MV-4-11 (cell line): ENCODE results near the gene PTPRN.

ENCODE experiments used
- DNase-seq: peaks from one replicate; lab custom pipeline; 2025; lab: John Stamatoyannopoulos, UW

The PTPRN gene

DNA sequence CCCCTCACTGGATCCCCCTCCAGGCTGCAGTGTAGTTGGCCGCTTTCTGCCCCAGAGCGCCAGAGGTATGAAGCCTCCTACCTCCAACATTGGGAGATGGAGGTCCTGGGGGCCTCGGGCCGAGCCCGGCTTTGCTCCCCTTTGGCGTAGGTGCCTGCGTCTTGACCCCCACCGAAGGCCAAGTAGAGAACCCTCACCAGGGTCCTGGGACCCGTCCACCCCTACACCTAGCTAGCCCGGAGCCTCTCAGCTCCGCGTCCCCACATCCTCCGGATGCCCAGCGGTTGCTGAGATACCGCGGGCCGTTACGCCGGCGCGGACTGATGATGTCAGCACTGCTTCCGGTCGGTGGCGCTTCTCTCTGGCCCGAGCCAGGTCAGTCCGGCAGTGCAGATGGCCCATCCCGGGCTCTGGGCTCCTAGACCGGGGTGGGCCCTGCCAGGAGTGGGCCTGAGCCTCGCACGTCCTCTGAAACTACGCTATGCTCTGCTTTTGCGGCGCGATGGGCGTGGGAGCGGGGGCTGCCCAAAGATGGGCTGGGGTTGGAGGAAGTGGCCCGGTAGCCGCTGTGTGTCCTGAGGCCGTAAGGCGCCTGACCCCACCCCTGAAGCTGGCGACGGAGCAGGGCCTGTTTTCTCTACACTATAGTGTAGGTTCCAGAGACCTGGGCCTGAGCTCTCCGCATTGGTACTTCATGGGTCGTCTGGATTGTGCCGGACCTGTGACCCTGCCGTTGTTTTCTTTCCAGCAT is 63.9 kb downstream of the PTPRN start, which contains the start of the genes GLB1L and STK16:
Gene GLB1L (minus strand): TSS at position 297 of the 751 bp plus-strand sequence. CDS start 1,871 bp downstream, outside the sequence.
Gene STK16 (plus strand): TSS at position 332 of the 751 bp plus-strand sequence. CDS start 521 bp downstream, outside the sequence.
- peak; percentile 87 for DNase-seq

DNA sequence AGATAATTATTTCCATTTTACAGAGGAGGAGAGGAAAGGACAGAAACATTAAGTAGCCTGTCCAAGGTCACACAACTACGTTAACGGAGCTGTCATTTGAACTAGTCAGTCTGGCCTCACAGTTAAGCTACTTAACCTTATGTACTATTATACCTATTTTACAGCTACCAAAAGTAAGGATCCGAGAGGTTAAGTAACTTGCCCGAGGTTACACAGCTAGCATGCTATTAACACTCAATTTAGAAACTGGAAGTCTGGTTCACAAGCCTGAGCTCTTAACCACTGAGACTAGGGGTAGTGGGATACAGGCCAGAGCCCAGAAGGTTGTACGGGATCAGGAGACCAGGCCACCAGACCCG is 64.4 kb downstream of the PTPRN start:
- no peak for DNase-seq

DNA sequence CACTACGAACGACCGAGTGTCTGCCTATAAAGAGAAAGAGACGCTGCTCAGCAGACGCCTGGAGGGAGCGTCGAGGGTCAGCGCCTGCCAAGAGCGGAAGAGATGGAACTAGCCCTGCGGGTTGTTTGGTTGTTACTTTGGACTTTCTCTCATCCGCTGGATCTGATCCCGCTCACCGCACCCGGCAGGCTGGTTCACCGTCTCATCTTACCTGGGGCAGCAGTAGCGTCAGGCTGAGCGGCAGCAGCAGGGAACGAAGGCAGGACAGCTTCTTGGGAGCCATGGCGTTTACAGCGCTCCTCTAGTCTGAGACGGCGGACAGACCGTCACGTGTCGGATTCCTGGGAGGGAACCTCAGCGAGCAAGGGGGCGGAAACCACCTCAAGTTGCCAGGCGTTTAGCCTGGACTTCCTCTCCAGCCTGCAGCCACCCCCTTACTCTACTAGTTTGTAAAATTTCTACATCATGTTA is 65.9 kb downstream of the PTPRN start:
- no peak for DNase-seq
